Measurements from ENCODE around the gene HEATR1.
A peak's percentile ranks its signal among the peaks of the same experiment; 100 is the strongest.
"Not testable (repeated sequence)": the region's sequence is repeated elsewhere in the genome, so short reads cannot be mapped to it uniquely, and the experiment has no call there.

HEATR1 gene, protein sequence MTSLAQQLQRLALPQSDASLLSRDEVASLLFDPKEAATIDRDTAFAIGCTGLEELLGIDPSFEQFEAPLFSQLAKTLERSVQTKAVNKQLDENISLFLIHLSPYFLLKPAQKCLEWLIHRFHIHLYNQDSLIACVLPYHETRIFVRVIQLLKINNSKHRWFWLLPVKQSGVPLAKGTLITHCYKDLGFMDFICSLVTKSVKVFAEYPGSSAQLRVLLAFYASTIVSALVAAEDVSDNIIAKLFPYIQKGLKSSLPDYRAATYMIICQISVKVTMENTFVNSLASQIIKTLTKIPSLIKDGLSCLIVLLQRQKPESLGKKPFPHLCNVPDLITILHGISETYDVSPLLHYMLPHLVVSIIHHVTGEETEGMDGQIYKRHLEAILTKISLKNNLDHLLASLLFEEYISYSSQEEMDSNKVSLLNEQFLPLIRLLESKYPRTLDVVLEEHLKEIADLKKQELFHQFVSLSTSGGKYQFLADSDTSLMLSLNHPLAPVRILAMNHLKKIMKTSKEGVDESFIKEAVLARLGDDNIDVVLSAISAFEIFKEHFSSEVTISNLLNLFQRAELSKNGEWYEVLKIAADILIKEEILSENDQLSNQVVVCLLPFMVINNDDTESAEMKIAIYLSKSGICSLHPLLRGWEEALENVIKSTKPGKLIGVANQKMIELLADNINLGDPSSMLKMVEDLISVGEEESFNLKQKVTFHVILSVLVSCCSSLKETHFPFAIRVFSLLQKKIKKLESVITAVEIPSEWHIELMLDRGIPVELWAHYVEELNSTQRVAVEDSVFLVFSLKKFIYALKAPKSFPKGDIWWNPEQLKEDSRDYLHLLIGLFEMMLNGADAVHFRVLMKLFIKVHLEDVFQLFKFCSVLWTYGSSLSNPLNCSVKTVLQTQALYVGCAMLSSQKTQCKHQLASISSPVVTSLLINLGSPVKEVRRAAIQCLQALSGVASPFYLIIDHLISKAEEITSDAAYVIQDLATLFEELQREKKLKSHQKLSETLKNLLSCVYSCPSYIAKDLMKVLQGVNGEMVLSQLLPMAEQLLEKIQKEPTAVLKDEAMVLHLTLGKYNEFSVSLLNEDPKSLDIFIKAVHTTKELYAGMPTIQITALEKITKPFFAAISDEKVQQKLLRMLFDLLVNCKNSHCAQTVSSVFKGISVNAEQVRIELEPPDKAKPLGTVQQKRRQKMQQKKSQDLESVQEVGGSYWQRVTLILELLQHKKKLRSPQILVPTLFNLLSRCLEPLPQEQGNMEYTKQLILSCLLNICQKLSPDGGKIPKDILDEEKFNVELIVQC (N-terminal part only)

DNA sequence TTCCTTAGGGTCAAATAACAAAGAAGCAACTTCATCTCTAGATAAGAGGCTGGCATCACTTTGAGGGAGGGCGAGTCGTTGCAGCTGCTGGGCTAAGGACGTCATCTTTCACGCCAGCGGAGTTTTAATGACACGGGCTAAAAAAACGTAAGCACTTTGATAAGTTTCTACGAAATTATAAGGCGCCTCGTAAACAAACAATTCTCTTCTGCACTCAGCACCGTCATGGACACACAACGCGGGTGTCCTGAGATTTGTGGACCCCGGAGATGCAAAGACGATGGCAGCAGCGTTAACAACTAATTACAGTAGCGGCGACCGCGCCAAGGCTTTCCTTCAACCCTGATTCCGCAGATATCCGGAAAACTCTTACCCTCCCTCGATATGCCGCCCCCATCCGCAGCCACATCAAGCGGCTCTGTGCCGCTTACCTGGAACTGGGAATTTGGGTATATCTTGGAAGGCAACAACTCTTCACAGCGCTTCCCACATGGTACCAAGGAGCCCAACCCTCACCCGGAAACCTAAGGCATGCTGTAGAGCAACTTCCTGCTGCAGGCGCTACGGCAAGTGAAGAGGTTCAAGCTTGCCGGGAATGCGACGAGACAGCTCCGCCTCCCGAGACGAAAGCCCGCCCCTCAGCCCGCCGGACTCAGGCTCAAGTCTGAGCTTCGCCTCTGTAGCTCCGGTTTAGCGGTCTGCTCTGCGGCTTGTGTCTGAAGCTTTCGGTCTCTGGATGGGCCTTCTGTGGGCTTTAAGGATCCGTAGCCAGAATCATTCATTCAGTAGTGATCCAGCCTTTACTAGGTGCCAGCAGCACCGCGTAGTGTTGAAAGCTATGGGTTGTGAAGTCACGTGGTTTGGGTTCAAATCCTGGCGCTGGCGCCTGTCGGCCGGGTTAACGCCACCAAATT, at the start of gene HEATR1:
TSS of gene HEATR1 (minus strand) at position 526 of the 914 bp plus-strand sequence. CDS start at position 105, 421 bp downstream.
- DNase-seq, result peak; percentile 95

DNA sequence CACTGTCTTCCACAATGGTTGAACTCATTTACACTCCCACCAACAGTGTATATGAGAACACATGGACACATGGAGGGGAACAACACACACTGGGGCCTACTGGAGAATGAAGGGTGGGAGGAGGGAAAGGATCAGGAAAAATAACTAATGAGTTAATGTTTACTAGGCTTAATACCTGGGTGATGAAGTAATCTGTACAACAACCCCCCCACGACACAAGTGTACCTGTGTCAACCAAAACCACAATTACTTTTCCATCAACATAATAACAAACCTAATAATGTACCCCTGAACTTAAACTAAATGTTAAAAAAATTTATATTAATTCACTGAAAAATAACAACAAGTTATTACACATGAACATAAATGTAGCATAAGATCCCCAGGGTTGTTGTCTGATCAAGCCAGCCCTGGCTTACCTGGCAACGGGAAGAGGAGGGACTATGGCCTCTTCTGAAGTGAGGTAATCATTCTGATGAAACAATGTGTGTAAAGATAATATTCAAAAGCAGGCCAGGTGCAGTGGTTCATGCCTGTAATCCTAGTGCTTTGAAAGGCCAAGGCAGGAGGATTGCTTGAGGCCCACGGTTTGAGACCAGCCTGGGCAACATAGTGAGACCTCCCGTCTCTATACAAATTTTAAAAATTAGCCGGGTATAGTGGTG, 40.8 kb upstream of the HEATR1 start:
- DNase-seq, result no peak

DNA sequence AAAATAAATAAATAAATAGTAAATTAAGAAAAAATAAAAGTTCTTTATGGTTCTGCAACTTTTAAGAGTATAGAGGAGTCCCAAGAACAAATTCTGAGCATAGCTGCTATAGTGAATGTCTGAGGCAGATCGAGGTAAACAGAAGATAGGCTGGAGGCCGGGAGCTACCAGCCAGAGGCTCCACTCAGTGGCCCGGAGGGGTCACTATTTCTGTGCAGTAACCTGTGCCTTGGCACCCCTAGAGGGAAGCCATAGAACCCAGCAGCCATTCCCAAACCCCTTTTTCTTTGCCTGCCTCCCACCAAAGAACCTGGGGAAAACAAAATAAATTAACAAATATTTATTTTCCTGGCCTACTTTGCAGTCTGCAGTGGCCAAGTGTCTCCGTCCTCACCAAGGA, 38.4 kb upstream of the HEATR1 start:
- DNase-seq, result no peak

DNA sequence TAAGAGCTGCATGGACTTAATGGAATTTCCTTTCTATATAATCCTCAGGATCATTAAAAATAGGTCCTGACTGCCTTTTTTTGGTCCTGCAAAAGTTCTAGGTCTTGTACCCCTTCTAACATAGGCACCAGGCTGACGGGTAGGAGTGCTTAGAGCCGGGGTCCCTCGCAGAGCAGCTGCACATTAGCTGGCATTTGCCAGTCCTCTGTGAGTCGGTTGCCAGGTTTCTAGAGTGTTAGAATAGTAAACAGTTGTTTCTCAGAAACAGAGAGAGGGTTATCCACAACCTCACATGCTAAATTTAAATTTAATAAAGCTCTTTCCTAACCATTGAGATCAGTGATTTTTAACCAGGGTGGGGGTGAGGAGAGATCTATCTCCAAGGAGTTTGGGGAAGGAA, 35.4 kb upstream of the HEATR1 start:
- no peak for DNase-seq

DNA sequence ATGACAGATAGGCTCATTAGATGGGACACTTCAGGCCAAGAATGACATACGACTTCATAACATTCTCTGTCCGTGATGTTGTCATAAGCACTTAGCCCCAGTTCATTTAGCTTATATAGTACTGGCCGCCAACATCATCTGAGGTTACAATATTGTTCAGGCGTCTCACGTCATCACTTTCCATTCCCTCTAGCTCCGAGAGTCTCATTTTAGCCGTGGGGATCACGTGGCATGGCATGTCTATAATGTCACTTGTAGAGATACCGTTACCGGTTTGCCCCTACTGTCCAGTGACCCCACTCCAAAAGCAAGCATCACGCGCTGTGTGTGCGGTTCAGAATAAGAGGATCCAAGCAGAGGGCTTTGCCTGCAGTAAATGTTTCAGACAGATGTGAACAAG, 34.6 kb upstream of the HEATR1 start:
- no peak for DNase-seq

DNA sequence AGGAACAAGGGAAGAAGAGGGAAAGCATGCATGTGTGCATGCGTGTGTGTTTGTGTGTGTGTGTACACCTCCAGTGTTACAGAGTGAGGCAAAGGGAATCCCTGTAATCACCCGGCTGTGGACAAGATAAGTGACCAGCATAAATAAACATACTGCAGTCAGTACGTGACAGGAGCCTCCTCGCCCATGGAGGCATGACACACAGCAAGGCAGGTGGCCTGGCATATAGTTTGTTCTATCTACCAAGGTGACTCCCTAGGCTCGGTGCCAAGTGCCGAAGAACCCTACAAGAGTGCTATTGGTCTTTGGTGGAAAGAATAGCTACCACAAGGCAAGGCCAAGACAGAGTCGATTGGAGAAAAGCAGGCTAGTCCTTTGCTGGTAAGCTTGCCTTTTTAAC, 31.7 kb upstream of the HEATR1 start:
- no peak for DNase-seq

DNA sequence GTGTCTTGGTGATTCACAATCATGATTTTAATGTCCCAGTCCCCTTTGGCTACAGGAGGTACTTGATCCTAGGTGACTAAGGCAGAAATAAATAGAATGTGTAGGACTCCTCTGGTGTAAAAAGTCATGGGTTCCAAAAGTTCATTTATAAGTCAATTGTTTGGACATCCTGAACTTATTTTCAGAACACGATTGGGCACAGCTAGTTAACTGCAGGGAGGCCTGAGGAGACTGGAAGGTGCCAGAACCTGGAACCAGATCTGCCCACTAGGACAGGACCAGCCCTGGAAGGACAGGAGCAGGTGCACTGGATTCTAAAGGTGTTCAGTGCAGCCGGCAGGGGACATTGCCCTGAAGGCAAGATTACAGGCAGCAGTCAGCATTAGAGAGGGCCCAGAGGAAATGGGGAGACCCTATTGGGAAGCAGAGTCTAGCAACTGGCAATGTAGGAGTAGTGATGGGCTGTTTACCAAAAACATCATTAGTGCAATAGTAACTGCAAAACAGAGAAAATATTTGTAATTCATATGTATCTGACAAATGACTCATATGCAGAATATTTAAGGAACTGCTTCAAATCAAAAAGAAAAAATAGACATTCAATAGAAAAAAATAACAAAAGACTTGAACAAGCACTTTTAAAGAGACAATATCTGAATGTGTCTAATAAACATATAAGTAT, 23.6 kb upstream of the HEATR1 start:
- DNase-seq, result no peak

DNA sequence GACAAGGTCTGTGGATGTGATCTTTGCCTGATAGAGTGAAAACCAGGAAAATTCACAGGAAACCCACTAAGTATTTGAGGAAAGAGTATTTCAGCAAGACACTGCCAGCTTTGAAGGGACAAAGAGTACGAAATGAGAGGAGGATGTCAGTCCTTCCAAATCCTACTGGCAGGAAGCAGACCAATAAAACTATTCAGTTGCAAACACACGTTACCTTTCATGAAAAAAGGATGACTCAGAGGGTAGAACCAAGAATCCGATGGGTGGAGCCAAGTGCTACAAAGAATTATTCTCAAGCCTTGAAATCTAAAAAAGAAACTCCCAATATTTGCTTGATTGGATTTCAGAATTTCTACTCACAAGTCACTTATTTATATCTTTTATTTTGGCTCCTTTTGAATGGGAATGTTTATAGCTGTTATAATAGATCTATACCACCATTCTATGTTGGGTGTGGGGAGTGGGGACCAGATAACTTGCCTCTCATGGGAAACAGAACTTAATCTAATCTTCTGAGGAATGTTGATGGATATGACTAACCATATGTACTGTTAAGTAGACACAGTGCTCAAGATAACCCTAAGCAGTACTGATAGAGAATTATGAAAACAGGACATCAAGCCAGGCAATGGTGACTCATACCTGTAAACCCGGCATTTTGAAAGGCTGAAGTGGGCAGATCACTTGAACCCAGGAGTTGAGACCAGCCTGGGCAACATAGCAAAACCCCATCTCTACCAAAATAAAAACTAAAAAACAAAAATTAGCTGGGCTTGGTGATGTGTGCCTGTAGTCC, 19.3 kb upstream of the HEATR1 start:
- no peak for DNase-seq

DNA sequence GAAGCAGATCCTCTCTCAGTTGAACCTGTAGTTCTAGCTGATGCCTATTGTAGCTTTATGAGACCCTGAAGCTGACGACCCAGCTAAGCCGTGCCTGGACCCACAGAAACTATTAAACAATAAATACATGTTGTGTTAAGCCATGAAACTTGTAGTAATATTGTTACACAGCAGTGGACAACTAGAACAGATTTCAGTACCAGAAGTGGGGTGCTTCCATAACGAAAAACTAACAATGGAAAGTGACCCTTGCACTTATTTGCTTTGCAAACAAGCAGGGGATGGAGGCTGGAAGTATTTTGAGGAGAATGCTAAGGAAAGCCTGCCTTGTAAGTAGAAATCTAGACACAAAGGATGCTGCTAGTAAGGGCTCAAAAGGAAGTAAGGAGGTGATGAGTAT, 18.1 kb upstream of the HEATR1 start:
- no peak for DNase-seq

DNA sequence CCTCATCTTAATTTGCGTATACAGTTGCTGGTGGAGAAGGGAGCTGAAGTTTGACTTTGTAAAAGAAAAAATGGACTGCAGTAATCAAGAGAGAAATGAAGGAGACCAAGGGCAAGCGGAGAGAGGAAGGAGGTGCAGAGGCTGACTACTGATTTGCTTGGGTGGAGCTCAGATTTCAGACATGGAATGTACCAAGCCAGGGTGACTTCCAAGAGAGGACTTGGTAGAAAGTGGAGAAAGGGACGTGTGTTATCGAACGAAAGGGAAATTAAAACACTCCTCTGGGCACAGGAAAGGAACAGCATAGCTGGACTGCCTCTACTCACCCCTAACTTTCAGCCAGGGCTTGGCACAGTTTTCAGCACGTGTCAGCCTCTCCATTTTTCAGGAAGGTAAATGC, 15.1 kb upstream of the HEATR1 start:
- DNase-seq, result no peak

DNA sequence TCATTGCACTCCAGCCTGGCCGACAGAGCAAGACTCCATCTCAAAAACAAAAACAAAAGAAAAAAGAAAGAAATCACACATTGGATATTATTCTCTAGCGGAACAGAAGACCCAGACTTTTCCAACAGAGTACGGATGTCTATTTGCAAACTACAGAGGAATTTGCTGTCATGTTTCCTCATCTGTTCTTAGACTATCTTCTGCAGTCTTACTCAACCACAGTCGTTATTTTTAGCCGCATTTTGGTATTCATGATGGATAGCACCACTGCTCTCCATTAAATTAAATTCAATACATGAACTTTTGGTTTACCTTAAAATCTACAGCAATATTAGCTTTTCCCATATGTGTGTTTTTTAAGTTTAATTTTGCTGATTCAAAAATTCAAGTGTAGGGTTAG, 14.2 kb upstream of the HEATR1 start:
- DNase-seq, result no peak

DNA sequence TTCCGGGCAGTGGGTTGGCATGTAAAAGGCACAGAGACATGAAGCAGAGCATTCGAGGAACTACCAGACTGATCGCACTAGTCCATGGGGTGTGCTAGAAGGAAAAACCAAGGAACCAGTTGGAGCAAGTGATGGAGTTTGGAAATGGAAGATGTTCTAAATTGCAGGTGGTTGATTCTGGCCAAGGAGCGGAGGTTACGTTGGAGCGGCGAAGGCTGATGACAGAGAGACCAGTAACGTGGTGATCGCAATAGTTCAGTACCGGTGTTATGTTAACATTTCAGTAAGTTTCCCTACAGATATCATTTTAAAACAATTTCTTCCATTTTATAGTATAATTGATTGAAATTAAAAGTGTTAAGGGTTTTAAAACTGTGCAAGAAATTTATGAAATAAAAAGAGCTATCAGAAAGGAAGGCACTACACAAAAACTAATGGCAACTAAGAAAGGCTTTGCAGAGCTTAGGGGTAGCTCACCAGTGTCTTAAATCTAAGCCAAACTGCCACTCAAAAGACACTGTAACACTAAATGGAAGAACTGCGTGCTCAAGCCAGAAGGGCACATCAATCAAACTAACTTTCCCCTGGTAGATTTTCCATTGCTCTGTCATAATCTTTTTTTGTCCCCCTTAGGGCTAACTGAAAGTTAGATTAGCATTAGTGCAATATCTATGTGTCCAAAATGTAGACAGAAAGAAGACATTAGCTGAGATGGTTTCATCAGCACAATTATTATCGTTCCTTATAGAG, 11.3 kb upstream of the HEATR1 start:
- DNase-seq, result no peak

DNA sequence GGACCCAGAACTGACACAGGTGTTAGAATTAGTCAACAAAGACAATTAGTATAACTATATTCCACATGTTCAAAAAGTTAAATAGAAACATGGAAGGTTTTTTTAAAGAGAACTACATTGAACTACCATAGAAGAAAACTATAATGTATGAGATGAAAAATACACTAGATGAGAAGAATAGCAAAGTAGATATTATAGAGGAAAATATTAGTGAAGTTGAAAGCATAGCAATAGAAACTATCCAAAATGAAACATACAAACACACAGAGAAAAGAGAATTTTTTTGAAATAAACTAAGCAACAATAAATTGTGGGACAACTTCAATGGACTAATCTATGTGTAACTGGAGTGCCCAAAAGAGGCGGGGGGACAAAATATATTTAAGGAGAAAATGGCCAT, 8.0 kb upstream of the HEATR1 start:
- no peak for DNase-seq

DNA sequence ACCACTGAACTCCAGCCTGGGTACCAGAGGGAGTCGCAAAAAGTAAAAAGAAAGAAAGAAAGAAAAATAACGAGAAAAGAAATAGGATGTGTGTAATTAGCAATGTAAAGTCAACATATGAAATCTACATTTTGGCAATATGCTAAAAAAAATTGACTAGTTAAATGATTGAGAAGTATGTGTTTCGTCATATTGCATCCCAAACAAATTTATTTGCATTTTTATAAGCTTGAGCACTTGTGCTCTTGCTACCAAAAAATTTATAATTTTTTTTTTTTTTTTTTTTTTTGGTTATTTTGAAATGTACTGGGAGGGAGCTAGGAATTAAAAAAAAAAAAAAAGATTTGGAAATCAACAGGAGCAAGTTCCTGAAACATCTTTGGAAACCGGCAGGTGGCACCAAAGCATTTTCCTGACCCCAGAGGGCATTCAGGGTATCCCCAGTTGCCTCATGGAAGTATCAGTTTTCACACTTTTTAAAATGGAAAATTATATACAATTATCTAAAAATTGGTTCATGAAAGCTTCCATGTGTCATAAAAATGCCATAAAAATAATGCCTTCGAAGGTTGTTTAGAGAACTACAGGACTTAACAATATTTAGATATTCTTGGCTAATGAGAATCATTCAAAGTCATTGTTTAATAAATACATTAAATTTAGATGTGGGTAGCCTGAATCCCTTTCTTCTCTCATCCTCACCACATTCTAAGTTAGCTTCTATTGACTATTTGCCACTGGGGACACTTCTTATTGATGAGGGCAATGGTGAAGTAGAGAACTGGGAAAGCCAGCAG, 4.8 kb upstream of the HEATR1 start:
- no peak for DNase-seq

DNA sequence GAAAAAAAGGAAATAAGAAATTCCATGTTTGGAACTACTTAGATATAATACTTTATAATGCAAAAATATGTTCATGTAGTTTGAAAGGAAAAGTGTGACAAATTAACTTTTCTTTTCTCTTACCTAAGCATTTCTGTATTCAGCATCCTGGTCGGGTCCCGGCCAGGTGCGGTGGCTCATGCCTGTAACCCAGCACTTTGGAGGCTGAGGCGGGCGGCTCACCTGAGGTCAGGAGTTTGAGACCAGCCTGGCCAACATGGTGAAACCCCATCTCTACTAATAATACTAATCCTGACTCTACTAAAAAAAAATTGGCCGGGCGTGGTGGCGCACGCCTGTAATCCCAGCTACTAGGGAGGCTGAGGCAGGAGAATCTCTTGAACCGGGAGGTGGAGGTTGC, 3.3 kb upstream of the HEATR1 start:
- not testable (repeated sequence) for DNase-seq

DNA sequence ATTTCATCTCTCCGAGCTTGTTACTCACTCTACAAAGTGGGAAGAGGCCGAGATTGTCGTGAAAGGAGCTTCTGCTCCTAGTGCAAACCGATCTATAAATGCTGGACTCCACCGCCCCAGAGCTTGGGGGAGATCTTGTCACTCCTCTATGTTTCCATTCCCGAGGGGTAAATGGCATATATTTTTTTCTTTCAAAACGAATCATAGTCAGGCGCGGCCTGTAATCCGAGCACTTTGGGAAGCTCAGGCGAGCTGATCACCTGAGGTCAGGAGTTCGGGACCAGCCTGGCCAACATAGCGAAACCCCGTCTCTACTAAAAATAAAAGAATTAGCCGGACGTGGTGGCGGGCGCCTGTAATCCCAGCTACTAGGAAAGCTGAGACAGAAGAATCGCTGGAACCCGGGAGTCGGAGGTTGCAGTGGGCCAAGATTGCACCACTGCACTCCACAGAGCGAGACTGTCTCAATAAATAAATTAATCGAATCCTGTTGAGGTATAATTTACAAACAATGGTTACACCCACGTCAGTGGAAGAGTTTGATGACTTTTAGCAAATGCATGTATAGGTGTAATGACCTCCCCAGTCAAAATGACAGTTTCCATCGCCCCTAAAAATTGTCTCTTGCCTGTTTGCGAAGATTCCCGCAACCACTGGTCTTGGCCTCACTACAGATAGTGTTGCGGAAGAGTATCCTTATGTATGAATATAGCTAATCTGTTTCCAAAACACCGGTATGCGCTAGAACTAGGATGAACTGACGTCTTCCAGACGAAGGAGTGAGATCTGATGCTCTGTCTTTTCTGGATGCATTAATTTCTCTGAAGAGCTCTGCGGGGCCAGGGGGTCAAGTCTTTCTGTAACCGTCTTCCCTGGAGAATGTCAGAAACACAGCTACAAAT, 840 bp upstream of the HEATR1 start:
- DNase-seq, result no peak

DNA sequence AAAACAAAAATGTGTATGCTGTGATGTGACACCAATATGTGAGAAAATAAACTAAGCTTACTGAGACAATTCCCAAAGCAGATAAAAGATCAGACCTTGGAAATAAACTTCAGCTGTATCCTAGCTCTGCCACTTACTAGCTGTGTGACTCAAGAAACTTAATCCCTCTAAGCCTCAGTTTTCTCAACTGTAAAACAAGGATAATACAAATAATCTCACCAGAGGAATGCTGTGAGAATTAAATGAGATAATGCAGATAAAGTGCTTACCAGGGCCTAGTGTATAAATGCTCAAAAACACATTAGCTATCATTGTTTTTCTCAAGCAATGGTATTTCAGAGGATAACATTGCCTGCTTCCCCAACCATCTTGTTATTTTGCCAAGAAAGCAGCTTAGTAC, 2.1 kb downstream of the HEATR1 start:
- no peak for DNase-seq
